ENCODE data around the gene TYW1. TPM values are rescaled to one million over a fixed set of nuclear protein-coding genes. Genes with fewer than 3 reads are reported as not detected.
"Not testable (repeated sequence)": the region's sequence is repeated elsewhere in the genome, so short reads cannot be mapped to it uniquely, and the experiment has no call there.

TYW1 gene
- total and polyA plus RNA-seq, 2 of the 8 experiments (the other 6 are each of a cell fraction or from before 2014, with no cell fraction given): 8.8 to 16.2 TPM

GRCh38 chr7:67042781-67043558 lies 46.3 kb downstream of the TYW1 start:
- H3K79me1 ChIP-seq (ENCODE audit: low read depth, low read length); H2BK15ac ChIP-seq (ENCODE audit: low read length); H2AK5ac ChIP-seq (ENCODE audit: low read depth, low read length); H3K4ac ChIP-seq (replicated peaks; ENCODE audit: insufficient read length, low read depth, low read length); DNase-seq (ENCODE audit: low read depth in 1 of 2, low spot score in 2 of 2); H3K14ac ChIP-seq (ENCODE audit: insufficient read length); H4K5ac ChIP-seq (ENCODE audit: insufficient read length, low read depth, low read length); H4K20me1 ChIP-seq (replicated peaks in 1 of 2; ENCODE audit: control insufficient read depth in 1 of 2, insufficient read depth in 2 of 2, low read length in 2 of 2); H3K27ac ChIP-seq (ENCODE audit: low read depth, low read length); H3K18ac ChIP-seq (ENCODE audit: extremely low read depth, low read length); H3K9me3 ChIP-seq (ENCODE audit: insufficient read depth in 2 of 2, low read depth in 1 of 2, low read length in 1 of 2); H3K23me2 ChIP-seq (ENCODE audit: low read depth, low read length); H3K56ac ChIP-seq (replicated peaks; ENCODE audit: insufficient read length, low read depth, low read length); H2BK20ac ChIP-seq (ENCODE audit: low read length); H3K23ac ChIP-seq (ENCODE audit: insufficient read length); H3K79me2 ChIP-seq (ENCODE audit: control insufficient read depth in 1 of 2, insufficient read depth in 2 of 2, low read length in 2 of 2); H3K4me3 ChIP-seq (ENCODE audit: extremely low read depth in 1 of 4, insufficient read depth in 2 of 4, low read depth in 3 of 4, low read length in 4 of 4); H3K4me2 ChIP-seq (ENCODE audit: insufficient read depth in 1 of 2, low read depth in 2 of 2, low read length in 2 of 2); H2BK5ac ChIP-seq (ENCODE audit: low read depth, low read length); H3K4me1 ChIP-seq (replicated peaks in 1 of 4; ENCODE audit: control insufficient read depth in 3 of 4, insufficient read depth in 4 of 4, low read length in 3 of 4); H3K27me3 ChIP-seq (replicated peaks in 1 of 4; ENCODE audit: control insufficient read depth in 3 of 4, extremely low read depth in 1 of 4, insufficient read depth in 3 of 4, low read length in 3 of 4); H2AFZ ChIP-seq (ENCODE audit: low read length); H4K8ac ChIP-seq (ENCODE audit: extremely low read depth, insufficient read depth, low read length); H3K9ac ChIP-seq (replicated peaks in 1 of 4; ENCODE audit: extremely low read depth in 1 of 4, low read depth in 3 of 4, low read length in 3 of 4); FAIRE-seq; H4K91ac ChIP-seq (replicated peaks; ENCODE audit: insufficient read length, low read length); H3K36me3 ChIP-seq (ENCODE audit: control insufficient read depth in 2 of 4, insufficient read depth in 4 of 4, low read length in 3 of 4); POLR2A ChIA-PET (ENCODE audit: partially characterized antibody); H2BK120ac ChIP-seq (replicated peaks; ENCODE audit: low read depth, low read length); H2BK12ac ChIP-seq (ENCODE audit: low read depth, low read length): not testable (repeated sequence)
- CTCF ChIA-PET (ENCODE audit: partially characterized antibody): interaction anchor here (0.5 kb wide), 1 partner anchor 263 kb away, joined by 3 read pairs; no protein-coding TSS in a partner anchor
- 84% methylated on average over 5 of the region's 5 CpGs; no CpG with 5 or more reads in 1 of the 2 experiments for WGBS, 2 experiments (ENCODE audit: extremely low coverage in 1 of 2, insufficient coverage in 1 of 2, insufficient read length in 1 of 2, insufficient replicate concordance in 2 of 2, low coverage in 1 of 2, low lambda C conversion rate in 2 of 2, missing lambda C conversion rate in 1 of 2)

DNA sequence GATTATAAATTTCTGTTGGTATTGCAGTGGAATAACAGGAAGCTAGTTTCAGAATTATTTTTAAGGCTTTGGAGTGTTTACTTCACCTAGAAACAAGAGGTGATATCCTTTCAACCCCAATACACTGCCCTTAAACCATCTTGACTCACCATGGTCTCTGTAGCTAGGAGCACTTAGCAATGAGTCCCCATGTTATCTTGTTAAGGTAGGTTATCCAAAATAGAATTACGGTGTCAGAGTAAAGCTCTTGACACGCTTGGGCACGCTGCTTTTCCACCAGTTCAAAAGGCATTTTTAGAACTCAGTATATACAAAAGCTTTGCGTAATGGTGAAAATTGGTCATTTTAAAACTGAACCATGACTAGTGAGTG lies 46.9 kb downstream of the TYW1 start:
- H4K91ac ChIP-seq (replicated peaks; ENCODE audit: insufficient read length, low read length); H4K8ac ChIP-seq (ENCODE audit: extremely low read depth, insufficient read depth, low read length); H3K4me3 ChIP-seq (ENCODE audit: extremely low read depth in 1 of 4, insufficient read depth in 2 of 4, low read depth in 3 of 4, low read length in 4 of 4); H3K79me1 ChIP-seq (ENCODE audit: low read depth, low read length); H3K27me3 ChIP-seq (replicated peaks in 1 of 4; ENCODE audit: control insufficient read depth in 3 of 4, extremely low read depth in 1 of 4, insufficient read depth in 3 of 4, low read length in 3 of 4); POLR2A ChIA-PET (ENCODE audit: partially characterized antibody); H3K18ac ChIP-seq (ENCODE audit: extremely low read depth, low read length); H2AFZ ChIP-seq (ENCODE audit: low read length); H4K5ac ChIP-seq (ENCODE audit: insufficient read length, low read depth, low read length); H3K4me2 ChIP-seq (ENCODE audit: insufficient read depth in 1 of 2, low read depth in 2 of 2, low read length in 2 of 2); H2BK12ac ChIP-seq (ENCODE audit: low read depth, low read length); H3K56ac ChIP-seq (replicated peaks; ENCODE audit: insufficient read length, low read depth, low read length); H2BK5ac ChIP-seq (ENCODE audit: low read depth, low read length); H3K23ac ChIP-seq (ENCODE audit: insufficient read length); DNase-seq (ENCODE audit: low read depth in 1 of 2, low spot score in 2 of 2); H3K9ac ChIP-seq (replicated peaks in 1 of 4; ENCODE audit: extremely low read depth in 1 of 4, low read depth in 3 of 4, low read length in 3 of 4); H3K23me2 ChIP-seq (ENCODE audit: low read depth, low read length); H3K9me3 ChIP-seq (ENCODE audit: insufficient read depth in 2 of 2, low read depth in 1 of 2, low read length in 1 of 2); FAIRE-seq; H3K4me1 ChIP-seq (replicated peaks in 1 of 4; ENCODE audit: control insufficient read depth in 3 of 4, insufficient read depth in 4 of 4, low read length in 3 of 4); H3K36me3 ChIP-seq (ENCODE audit: control insufficient read depth in 2 of 4, insufficient read depth in 4 of 4, low read length in 3 of 4); H2AK5ac ChIP-seq (ENCODE audit: low read depth, low read length); H4K20me1 ChIP-seq (replicated peaks in 1 of 2; ENCODE audit: control insufficient read depth in 1 of 2, insufficient read depth in 2 of 2, low read length in 2 of 2); H3K27ac ChIP-seq (ENCODE audit: low read depth, low read length); H2BK120ac ChIP-seq (replicated peaks; ENCODE audit: low read depth, low read length); CTCF ChIA-PET (ENCODE audit: partially characterized antibody); H2BK15ac ChIP-seq (ENCODE audit: low read length); H3K79me2 ChIP-seq (ENCODE audit: control insufficient read depth in 1 of 2, insufficient read depth in 2 of 2, low read length in 2 of 2); H2BK20ac ChIP-seq (ENCODE audit: low read length); H3K14ac ChIP-seq (ENCODE audit: insufficient read length); H3K4ac ChIP-seq (replicated peaks; ENCODE audit: insufficient read length, low read depth, low read length): not testable (repeated sequence)
- 93% methylated on average over 4 of the region's 4 CpGs; no CpG with 5 or more reads in 1 of the 2 experiments for WGBS, 2 experiments (ENCODE audit: extremely low coverage in 1 of 2, insufficient coverage in 1 of 2, insufficient read length in 1 of 2, insufficient replicate concordance in 2 of 2, low coverage in 1 of 2, low lambda C conversion rate in 2 of 2, missing lambda C conversion rate in 1 of 2)

Data from H1 (cell line).